NB4 (cell line): ENCODE measurements around the gene RECQL.

ENCODE experiments used
- DNase-seq: peaks from one replicate; pipeline ENCODE4 v3.0.0; 2010; ENCODE audit warnings: low read depth
- H3K4me3 ChIP-seq: one replicate; pipeline ENCODE4 v1.5.1; 2011; ENCODE audit warnings: mild to moderate bottlenecking, low read depth, low read length, moderate library complexity
- CTCF ChIP-seq: IDR thresholded peaks from one replicate; pipeline ENCODE4 v1.5.1; 2012; ENCODE audit warnings: low read depth, low read length
- MAX ChIP-seq: IDR thresholded peaks from 2 replicates; pipeline ENCODE4 v1.6.1; 2011; ENCODE audit warnings: low read depth, low read length
- MYC ChIP-seq: IDR thresholded peaks from 2 replicates; pipeline ENCODE4 v1.6.1; 2011; ENCODE audit warnings: low read depth, low read length
- POLR2A ChIP-seq: IDR thresholded peaks from 2 replicates; pipeline ENCODE4 v1.6.1; 2011; ENCODE audit warnings: mild to moderate bottlenecking; ENCODE audit not compliant: insufficient read length; ENCODE audit errors: extremely low read depth

Gene RECQL

GRCh38 chr12:21500786-21501257 is 613 bp downstream of the RECQL start:
- TF ChIP-seq MAX (no peak), MYC (no peak), CTCF (no peak), POLR2A (no peak)
- no peak for DNase-seq
- H3K4me3 ChIP-seq: peak overlapping the region; percentile 75

GRCh38 chr12:21499765-21500164 is 1.7 kb downstream of the RECQL start:
- DNase-seq: no peak
- H3K4me3 ChIP-seq: peak overlapping the region; percentile 75
- TF ChIP-seq MYC (no peak), CTCF (no peak), MAX (no peak), POLR2A (no peak)

- no peak for DNase-seq
- TF ChIP-seq MYC: no peak
- TF ChIP-seq POLR2A: no peak
- no peak for TF ChIP-seq MAX
- TF ChIP-seq CTCF: no peak
- H3K4me3 ChIP-seq: no peak overlapping the region
Measured at GRCh38 chr12:21485998-21486397, 15.4 kb downstream of the RECQL start.

GRCh38 chr12:21483531-21483930 is 17.9 kb downstream of the RECQL start:
- TF ChIP-seq CTCF (no peak), POLR2A (no peak), MAX (no peak), MYC (no peak)
- DNase-seq: no peak
- H3K4me3 ChIP-seq: no peak overlapping the region

- TF ChIP-seq CTCF (no peak), MAX (no peak), MYC (no peak), POLR2A (no peak)
- peak; percentile 71 for DNase-seq
- H3K4me3 ChIP-seq: no peak overlapping the region
Measured at GRCh38 chr12:21478756-21479455, 22.5 kb downstream of the RECQL start.
